Upper lobe of left lung (tissue), 4 donors: Measurements from ENCODE around the gene ZSCAN9.

Experiments used
- POLR2A ChIP-seq, 4 donors: fragments of 450-650 bp; IDR thresholded peaks; one replicate each; pipeline ENCODE4 v1.5.1; 2016 to 2017; ENCODE audit warnings: antibody characterized with exemption in 4 of 4, mild to moderate bottlenecking in 2 of 4
- POLR2AphosphoS5 ChIP-seq, 2 donors: sonication (generic); formaldehyde crosslinking; IDR thresholded peaks; one replicate each; pipeline ENCODE4 v1.5.1; 2017; ENCODE audit warnings: antibody characterized with exemption in 2 of 2

DNA sequence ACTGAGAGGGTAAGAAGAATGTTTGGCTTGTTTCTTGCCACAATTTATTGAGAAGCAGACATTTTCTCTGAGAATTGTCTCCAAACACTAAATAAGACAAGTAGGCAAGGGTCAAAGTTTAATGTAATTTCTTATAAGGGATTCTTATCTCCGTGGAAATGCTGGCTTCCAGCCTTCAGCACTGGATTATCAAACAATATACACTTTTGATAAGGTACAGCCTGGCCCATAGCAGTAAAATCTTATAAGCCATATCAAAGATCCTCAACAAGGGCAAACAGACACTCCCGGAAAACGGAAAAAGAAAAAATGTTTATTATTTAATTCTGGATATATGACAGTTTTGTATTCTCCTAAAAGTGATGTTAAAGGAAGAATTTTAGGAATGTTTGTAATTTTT is 18.5 kb upstream of the ZSCAN9 start:
- TF ChIP-seq POLR2A (IDR thresholded peaks at IDR 0.05) (no peak), POLR2AphosphoS5 (IDR thresholded peaks at IDR 0.05) (no peak)
